ENCODE results near the gene ST3GAL3. TPM values are rescaled to one million over a fixed set of nuclear protein-coding genes. Genes with fewer than 3 reads are reported as not detected.

ST3GAL3 gene
- total RNA-seq, 2 donors from 2014 or later: 26.3 to 36.0 TPM

- Histone ChIP-seq H3K4me1 (ENCODE audit: control insufficient read depth in 1 of 2, low read depth in 2 of 2) (peaks cover 0 to 23% of the 10 kb centered on the region in 2 donors), H3K36me3 (no peaks in the 10 kb centered on the region), H3K27ac (no peak overlapping the region), H3K9me3 (no peaks in the 10 kb centered on the region), H3K4me3 (no peak overlapping the region), H3K27me3 (replicated peaks; ENCODE audit: insufficient read depth) (no peaks in the 10 kb centered on the region)
- no peak for DNase-seq (ENCODE audit: low spot score)
- no peak for ATAC-seq (ENCODE audit: insufficient number of reproducible peaks, low FRiP score, low read depth)
- TF ChIP-seq CTCF (IDR thresholded peaks at IDR 0.05): no peak
Measured at GRCh38 chr1:43841321-43842174, 134.2 kb downstream of the ST3GAL3 start.

GRCh38 chr1:43842175-43842498 is 134.8 kb downstream of the ST3GAL3 start:
- ATAC-seq (ENCODE audit: insufficient number of reproducible peaks, low FRiP score, low read depth) (no peak), DNase-seq (ENCODE audit: low spot score) (no peak)
- H3K9me3 ChIP-seq: no peaks in the 10 kb centered on the region
- no peak for TF ChIP-seq CTCF (IDR thresholded peaks at IDR 0.05)
- H3K27ac ChIP-seq: no peak overlapping the region
- peaks cover 0 to 21% of the 10 kb centered on the region in 2 donors for H3K4me1 ChIP-seq (ENCODE audit: control insufficient read depth in 1 of 2, low read depth in 2 of 2)
- no peaks in the 10 kb centered on the region for H3K27me3 ChIP-seq (replicated peaks; ENCODE audit: insufficient read depth)
- no peaks in the 10 kb centered on the region for H3K36me3 ChIP-seq
- no peak overlapping the region for H3K4me3 ChIP-seq

GRCh38 chr1:43843684-43844083 is 136.3 kb downstream of the ST3GAL3 start:
- Histone ChIP-seq H3K27me3 (replicated peaks; ENCODE audit: insufficient read depth) (no peaks in the 10 kb centered on the region), H3K36me3 (no peaks in the 10 kb centered on the region), H3K27ac (no peak overlapping the region), H3K4me1 (ENCODE audit: control insufficient read depth in 1 of 2, low read depth in 2 of 2) (peaks cover 0 to 12% of the 10 kb centered on the region in 2 donors), H3K9me3 (no peaks in the 10 kb centered on the region), H3K4me3 (no peak overlapping the region)
- no peak for DNase-seq (ENCODE audit: low spot score)
- ATAC-seq (ENCODE audit: insufficient number of reproducible peaks, low FRiP score, low read depth): no peak
- TF ChIP-seq CTCF (IDR thresholded peaks at IDR 0.05): no peak

- Histone ChIP-seq H3K36me3 (no peaks in the 10 kb centered on the region), H3K9me3 (no peaks in the 10 kb centered on the region), H3K4me1 (ENCODE audit: control insufficient read depth in 1 of 2, low read depth in 2 of 2) (peaks cover 0 to 8% of the 10 kb centered on the region in 2 donors), H3K27me3 (replicated peaks; ENCODE audit: insufficient read depth) (no peaks in the 10 kb centered on the region), H3K4me3 (no peak overlapping the region), H3K27ac (no peak overlapping the region)
- DNase-seq (ENCODE audit: low spot score) (no peak), ATAC-seq (ENCODE audit: insufficient number of reproducible peaks, low FRiP score, low read depth) (no peak)
- TF ChIP-seq CTCF (IDR thresholded peaks at IDR 0.05): no peak
Measured at GRCh38 chr1:43844114-43844513, 136.8 kb downstream of the ST3GAL3 start.

- H3K27me3 ChIP-seq (replicated peaks; ENCODE audit: insufficient read depth): no peaks in the 10 kb centered on the region
- ATAC-seq (ENCODE audit: insufficient number of reproducible peaks, low FRiP score, low read depth): no peak
- no peak for TF ChIP-seq CTCF (IDR thresholded peaks at IDR 0.05)
- no peak overlapping the region for H3K4me3 ChIP-seq
- H3K9me3 ChIP-seq: no peaks in the 10 kb centered on the region
- no peak for DNase-seq (ENCODE audit: low spot score)
- no peak overlapping the region for H3K27ac ChIP-seq
- H3K36me3 ChIP-seq: no peaks in the 10 kb centered on the region
- no peaks in the 10 kb centered on the region for H3K4me1 ChIP-seq (ENCODE audit: control insufficient read depth in 1 of 2, low read depth in 2 of 2)
Measured at GRCh38 chr1:43847290-43847689, 140.0 kb downstream of the ST3GAL3 start.

All from thoracic aorta (tissue), 2 donors.